Lower lobe of right lung (tissue), 2 donors: ENCODE measurements around the gene OXSR1. TPM values are rescaled to one million over a fixed set of nuclear protein-coding genes. Genes with fewer than 3 reads are reported as not detected.

Experiments used
- ATAC-seq, 2 donors: fragments of 200-7000 bp; cut with Tn5 transposase; one replicate each; pipeline ENCODE4 v1.9.1; 2020 to 2022; ENCODE audit warnings: mild to moderate bottlenecking in 2 of 2, moderate library complexity in 2 of 2
- DNase-seq: peaks from one replicate; pipeline ENCODE4 v3.0.0-alpha.2; 2020
- H3K27ac ChIP-seq: fragments of 200-600 bp; one replicate; pipeline ENCODE4 v1.8.0; 2022
- H3K27me3 ChIP-seq: fragments of 200-600 bp; one replicate; pipeline ENCODE4 v1.8.0; 2022; ENCODE audit warnings: low read depth
- H3K36me3 ChIP-seq: fragments of 200-600 bp; one replicate; pipeline ENCODE4 v1.8.0; 2022; ENCODE audit warnings: mild to moderate bottlenecking
- H3K4me1 ChIP-seq: fragments of 200-600 bp; one replicate; pipeline ENCODE4 v1.8.0; 2022
- H3K4me3 ChIP-seq: fragments of 200-600 bp; one replicate; pipeline ENCODE4 v1.8.0; 2022; ENCODE audit warnings: mild to moderate bottlenecking
- H3K9me3 ChIP-seq: fragments of 200-600 bp; one replicate; pipeline ENCODE4 v1.8.0; 2022
- CTCF ChIP-seq: fragments of 200-600 bp; IDR thresholded peaks from one replicate; pipeline ENCODE4 v1.8.0; 2022; ENCODE audit warnings: antibody characterized with exemption, mild to moderate bottlenecking
- intact Hi-C: fragments of 100-400 bp; cut with DNase I; formaldehyde crosslinking; loops from one replicate; pipeline ENCODE4 v1.11.0; 2022
- total RNA-seq: library from RNA; stranded (reverse); fragmentation: NEBNext Ultra II Directional; extraction: Animal tissue kit (Norgen Biotek cat#: 25700); gene quantifications from one replicate; pipeline ENCODE4 v1.2.1, GENCODE V29; 2021
- donor health status: DM: no; HTN: yes; CAD: no; lungs with severe emphysema.

The OXSR1 gene
- total RNA-seq, 1 donor from 2014 or later, result 29.2 TPM

DNA sequence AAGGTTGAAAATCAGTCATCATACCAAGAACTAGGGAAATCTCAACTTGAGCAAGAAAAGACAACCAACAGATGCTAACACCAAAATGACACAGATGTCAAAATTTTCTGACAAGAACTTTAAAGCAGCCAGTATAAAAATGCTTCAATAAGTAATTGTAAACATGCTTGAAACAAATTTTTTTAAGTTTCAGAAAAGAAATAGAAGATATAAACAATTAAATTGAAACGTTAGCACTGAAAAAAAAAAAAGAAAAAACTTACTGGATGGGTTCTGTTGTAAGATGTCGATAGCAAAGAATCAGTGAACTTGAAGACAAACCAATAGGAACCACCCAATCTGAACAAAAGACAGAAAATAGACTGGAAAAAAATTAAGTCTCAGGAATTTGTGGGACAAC lies 18.8 kb upstream of the OXSR1 start:
- Histone ChIP-seq H3K36me3 (peaks cover 14% of the 10 kb centered on the region), H3K9me3 (no peaks in the 10 kb centered on the region), H3K27me3 (no peaks in the 10 kb centered on the region), H3K27ac (no peak overlapping the region), H3K4me1 (peaks cover 29% of the 10 kb centered on the region), H3K4me3 (no peak overlapping the region)
- ATAC-seq (no peak), DNase-seq (no peak)
- no peak for TF ChIP-seq CTCF
- intact Hi-C loops, result no loop called here

DNA sequence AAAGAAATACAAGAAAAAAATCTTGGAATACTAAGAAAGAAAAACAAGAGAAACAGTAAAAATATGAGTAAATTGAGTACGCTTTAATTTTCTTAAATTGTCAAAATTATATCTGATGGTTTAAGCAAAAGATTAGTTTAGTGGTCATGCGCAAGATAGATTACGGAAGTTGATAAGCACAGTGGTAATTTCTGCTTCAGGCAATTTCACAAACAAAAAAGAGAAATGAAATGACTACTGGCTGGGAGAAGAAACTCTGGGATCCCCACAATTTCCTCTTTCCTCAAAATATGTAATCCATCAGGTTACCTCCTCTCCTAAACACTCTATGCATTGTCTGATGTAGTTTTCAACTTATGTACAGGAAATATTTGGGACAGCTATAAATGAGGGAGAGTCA lies 17.9 kb upstream of the OXSR1 start:
- Histone ChIP-seq H3K9me3 (no peaks in the 10 kb centered on the region), H3K27me3 (no peaks in the 10 kb centered on the region), H3K27ac (peak overlapping the region; percentile 42), H3K36me3 (peaks cover 5% of the 10 kb centered on the region), H3K4me1 (peaks cover 35% of the 10 kb centered on the region), H3K4me3 (no peak overlapping the region)
- DNase-seq (no peak), ATAC-seq (peak; percentile 42 to 57)
- no peak for TF ChIP-seq CTCF
- intact Hi-C loops, result no loop called here

DNA sequence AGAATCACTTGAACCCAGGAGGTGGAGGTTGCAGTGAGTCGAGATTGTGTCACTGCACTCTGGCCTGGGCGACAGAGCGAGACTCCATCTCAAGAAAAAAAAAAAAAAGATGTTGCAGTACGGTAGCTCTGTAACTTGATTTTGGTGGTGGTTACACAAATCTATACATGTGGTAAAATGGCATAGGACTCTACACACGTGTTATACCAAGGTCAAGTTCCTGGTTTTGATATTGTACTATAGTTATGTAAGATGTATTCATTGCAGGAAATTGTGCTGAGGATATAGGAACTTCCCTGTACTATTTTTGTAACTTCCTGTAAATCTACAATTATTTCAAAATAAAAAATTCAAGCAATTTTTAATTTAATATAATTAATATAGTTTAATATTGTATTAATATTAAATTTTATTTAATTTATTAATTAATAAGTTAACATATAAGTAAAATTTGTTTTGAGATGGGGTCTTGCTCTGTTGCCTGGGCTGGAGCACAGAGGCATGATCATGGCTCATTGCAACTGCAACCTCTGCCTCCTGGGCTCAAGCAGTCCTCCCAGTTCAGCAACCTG lies 16.9 kb upstream of the OXSR1 start:
- Histone ChIP-seq H3K9me3 (no peaks in the 10 kb centered on the region), H3K4me3 (no peak overlapping the region), H3K36me3 (no peaks in the 10 kb centered on the region), H3K27me3 (no peaks in the 10 kb centered on the region), H3K4me1 (peaks cover 32% of the 10 kb centered on the region), H3K27ac (peak overlapping the region; percentile 42)
- ATAC-seq, result peak; percentile 50 to 75
- no peak for TF ChIP-seq CTCF
- DNase-seq, result no peak
- intact Hi-C loops, result no loop called here

- Histone ChIP-seq H3K4me1 (peaks cover 37% of the 10 kb centered on the region), H3K27ac (peak overlapping the region; percentile 2), H3K9me3 (no peaks in the 10 kb centered on the region), H3K4me3 (no peak overlapping the region), H3K27me3 (no peaks in the 10 kb centered on the region), H3K36me3 (no peaks in the 10 kb centered on the region)
- intact Hi-C loops, result no loop called here
- ATAC-seq (no peak), DNase-seq (no peak)
- TF ChIP-seq CTCF, result no peak
Observed at GRCh38 chr3:38149708-38150107, 15.6 kb upstream of the OXSR1 start.

GRCh38 chr3:38150780-38151528 lies 14.4 kb upstream of the OXSR1 start:
- intact Hi-C loops, result no loop called here
- H3K4me3 ChIP-seq, result no peak overlapping the region
- H3K27me3 ChIP-seq, result no peaks in the 10 kb centered on the region
- H3K36me3 ChIP-seq, result no peaks in the 10 kb centered on the region
- H3K27ac ChIP-seq, result peak overlapping the region; percentile 50
- peaks cover 37% of the 10 kb centered on the region for H3K4me1 ChIP-seq
- no peak for DNase-seq
- no peak for TF ChIP-seq CTCF
- H3K9me3 ChIP-seq, result no peaks in the 10 kb centered on the region
- no peak for ATAC-seq
